ENCODE data around the gene RAD23B.
"Not testable (repeated sequence)": the region's sequence is repeated elsewhere in the genome, so short reads cannot be mapped to it uniquely, and the experiment has no call there.

DNA sequence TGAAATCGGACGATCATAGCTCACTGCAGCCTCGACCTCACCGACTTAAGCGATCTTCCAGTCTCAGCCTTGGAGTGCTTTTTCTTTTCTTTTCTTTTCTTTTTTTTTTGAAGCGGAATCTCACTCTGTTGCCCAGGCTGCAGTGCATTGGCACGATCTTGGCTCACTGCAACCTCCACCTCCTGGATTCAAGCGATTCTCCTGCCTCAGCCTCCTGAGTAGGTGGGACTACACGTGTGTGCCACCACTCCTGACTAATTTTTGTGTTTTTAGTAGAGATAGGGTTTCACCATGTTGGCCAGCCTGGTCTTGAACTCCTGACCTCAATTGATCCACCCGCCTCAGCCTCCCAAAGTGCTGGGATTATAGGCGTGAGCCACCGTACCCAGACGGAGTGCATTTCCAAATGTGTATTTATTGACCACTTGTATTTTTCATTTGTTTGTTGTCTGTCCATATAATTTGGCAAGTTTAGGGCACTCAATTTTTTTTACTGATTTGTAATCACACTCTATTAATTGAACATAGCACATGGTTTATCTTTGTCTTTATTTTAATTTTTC lies 23.2 kb upstream of the RAD23B start:
- TF ChIP-seq, protein P1, sequence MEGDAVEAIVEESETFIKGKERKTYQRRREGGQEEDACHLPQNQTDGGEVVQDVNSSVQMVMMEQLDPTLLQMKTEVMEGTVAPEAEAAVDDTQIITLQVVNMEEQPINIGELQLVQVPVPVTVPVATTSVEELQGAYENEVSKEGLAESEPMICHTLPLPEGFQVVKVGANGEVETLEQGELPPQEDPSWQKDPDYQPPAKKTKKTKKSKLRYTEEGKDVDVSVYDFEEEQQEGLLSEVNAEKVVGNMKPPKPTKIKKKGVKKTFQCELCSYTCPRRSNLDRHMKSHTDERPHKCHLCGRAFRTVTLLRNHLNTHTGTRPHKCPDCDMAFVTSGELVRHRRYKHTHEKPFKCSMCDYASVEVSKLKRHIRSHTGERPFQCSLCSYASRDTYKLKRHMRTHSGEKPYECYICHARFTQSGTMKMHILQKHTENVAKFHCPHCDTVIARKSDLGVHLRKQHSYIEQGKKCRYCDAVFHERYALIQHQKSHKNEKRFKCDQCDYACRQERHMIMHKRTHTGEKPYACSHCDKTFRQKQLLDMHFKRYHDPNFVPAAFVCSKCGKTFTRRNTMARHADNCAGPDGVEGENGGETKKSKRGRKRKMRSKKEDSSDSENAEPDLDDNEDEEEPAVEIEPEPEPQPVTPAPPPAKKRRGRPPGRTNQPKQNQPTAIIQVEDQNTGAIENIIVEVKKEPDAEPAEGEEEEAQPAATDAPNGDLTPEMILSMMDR (IDR thresholded peaks at IDR 0.05), result not testable (repeated sequence)
- not testable (repeated sequence) for TF ChIP-seq POLR2A (IDR thresholded peaks at IDR 0.05; ENCODE audit: low read depth); POLR2AphosphoS5 (IDR thresholded peaks at IDR 0.05); EP300 (IDR thresholded peaks at IDR 0.05)
